ENCODE measurements around the gene CFAP221.

CFAP221 gene

DNA sequence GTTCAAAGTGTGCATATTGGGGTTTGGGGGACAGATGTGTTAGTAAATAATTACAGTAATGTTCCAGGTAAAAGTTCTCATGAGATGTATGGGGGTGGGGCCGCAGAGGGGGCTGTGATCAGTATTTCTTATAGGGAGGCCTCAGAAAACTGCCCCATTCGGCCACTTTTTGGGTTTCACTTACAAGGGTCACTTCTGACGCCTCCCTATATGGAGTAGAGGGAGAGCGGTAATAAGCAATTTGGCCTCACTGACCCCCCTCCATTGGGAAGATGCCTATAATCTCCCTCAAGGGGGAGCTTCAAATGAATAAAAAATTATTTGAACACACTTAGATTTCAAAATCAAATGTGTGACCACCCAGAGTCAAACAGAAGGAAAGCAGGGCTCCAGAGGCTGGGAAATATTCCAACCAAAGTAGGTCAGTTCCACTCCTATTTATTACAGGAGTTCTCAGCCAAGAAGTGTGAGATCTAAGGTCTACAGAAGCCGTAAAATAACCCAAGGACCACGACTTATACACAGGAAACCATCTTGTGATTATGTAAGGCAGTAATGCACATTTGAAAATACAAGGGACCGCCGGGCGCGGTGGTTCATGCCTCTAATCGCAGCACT is 22.7 kb upstream of the CFAP221 start:
- H3K4me3 ChIP-seq (replicated peaks; ENCODE audit: low read depth, low read length) = no peak overlapping the region
- TF ChIP-seq CTCF (IDR thresholded peaks at IDR 0.05; ENCODE audit: low read depth, low read length, missing control alignments) = no peak
- DNase-seq (ENCODE audit: extremely low read depth, low read depth) = no peak

DNA sequence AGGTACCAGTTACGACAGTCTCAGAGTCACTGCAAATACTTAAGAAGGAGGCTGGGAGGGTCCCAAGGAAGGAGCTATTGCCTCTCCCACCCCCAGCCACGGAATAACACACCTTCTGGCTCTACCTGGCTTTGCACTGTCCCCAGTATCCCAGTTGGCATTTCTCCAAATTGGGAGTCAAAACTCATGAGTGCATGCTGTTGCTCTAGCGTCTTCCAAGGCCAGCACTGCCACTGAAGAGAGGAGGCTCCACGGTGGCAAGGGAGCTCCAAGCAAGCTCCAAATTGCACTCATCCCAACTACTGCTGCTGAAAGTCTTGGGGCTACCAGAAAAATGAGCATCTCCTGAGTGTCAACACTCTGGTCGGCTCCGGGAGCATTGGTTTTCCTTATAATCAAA is 21.6 kb upstream of the CFAP221 start:
- no peak overlapping the region for H3K4me3 ChIP-seq (replicated peaks; ENCODE audit: low read depth, low read length)
- TF ChIP-seq CTCF (IDR thresholded peaks at IDR 0.05; ENCODE audit: low read depth, low read length, missing control alignments) = no peak
- no peak for DNase-seq (ENCODE audit: extremely low read depth, low read depth)

DNA sequence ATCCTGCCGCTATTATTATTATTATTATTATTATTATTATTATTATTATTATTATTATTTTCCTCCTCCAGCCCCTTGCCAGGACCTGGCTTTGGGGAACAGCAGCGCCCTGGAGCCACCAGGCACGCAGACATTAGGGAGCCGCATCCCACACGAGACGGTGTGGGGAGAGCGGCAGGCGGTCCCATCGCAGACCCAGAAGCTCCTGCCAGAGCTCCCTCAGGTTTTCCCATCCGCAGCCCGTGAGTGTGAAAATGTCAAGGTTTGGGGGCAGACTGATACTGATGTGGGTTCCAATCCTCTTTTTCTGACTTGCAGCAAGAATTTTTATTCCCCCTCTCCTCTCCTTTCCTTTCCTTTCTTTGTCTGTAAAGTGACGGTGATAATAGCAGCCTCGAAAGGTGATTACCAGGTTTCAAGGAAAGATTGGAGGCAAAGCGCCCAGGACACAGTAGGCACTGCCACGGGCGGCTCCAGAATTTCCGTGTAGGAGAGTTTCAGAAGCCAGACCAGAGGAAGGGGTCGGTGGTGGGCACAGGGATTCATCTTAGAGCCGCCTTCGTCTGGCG is 20.8 kb upstream of the CFAP221 start:
- no peak overlapping the region for H3K4me3 ChIP-seq (replicated peaks; ENCODE audit: low read depth, low read length)
- DNase-seq (ENCODE audit: extremely low read depth, low read depth) = no peak
- TF ChIP-seq CTCF (IDR thresholded peaks at IDR 0.05; ENCODE audit: low read depth, low read length, missing control alignments) = no peak

GRCh38 chr2:119523952-119524694 is 20.1 kb upstream of the CFAP221 start, which contains the start of gene SCTR:
TSS of gene SCTR (minus strand) at chr2:119524483. CDS start at chr2:119524226, 257 bp downstream.
- TF ChIP-seq CTCF (IDR thresholded peaks at IDR 0.05; ENCODE audit: low read depth, low read length, missing control alignments) = no peak
- H3K4me3 ChIP-seq (replicated peaks; ENCODE audit: low read depth, low read length) = no peak within 1 kb of the TSS

GRCh38 chr2:119525614-119526013 is 18.6 kb upstream of the CFAP221 start:
- no peak for TF ChIP-seq CTCF (IDR thresholded peaks at IDR 0.05; ENCODE audit: low read depth, low read length, missing control alignments)
- DNase-seq (ENCODE audit: extremely low read depth, low read depth) = no peak
- no peak overlapping the region for H3K4me3 ChIP-seq (replicated peaks; ENCODE audit: low read depth, low read length)

More at GRCh38 chr2:119523952-119524694, 20.1 kb upstream of the CFAP221 start, which contains the start of gene SCTR:
- DNase-seq (ENCODE audit: extremely low read depth, low read depth) = no peak

GRCh38 chr2:119527999-119528398 is 16.2 kb upstream of the CFAP221 start:
- TF ChIP-seq CTCF (IDR thresholded peaks at IDR 0.05; ENCODE audit: low read depth, low read length, missing control alignments) = no peak
- no peak for DNase-seq (ENCODE audit: extremely low read depth, low read depth)
- H3K4me3 ChIP-seq (replicated peaks; ENCODE audit: low read depth, low read length) = no peak overlapping the region
